GM13977 (cell line): ENCODE measurements around the gene SLC43A2.

Experiments
- DNase-seq: peaks from one replicate; pipeline ENCODE4 v3.0.0; 2012; ENCODE audit warnings: low spot score
- in situ Hi-C: fragments of 300-500 bp; cut with MboI; formaldehyde crosslinking; loops from one replicate; pipeline ENCODE4 v1.12.0; 2022; ENCODE audit warnings: low sequenced_read_pairs, low pct_unique_long_range_greater_than_20kb, mixed read lengths, inconsistent platforms; ENCODE audit not compliant: unreplicated experiment
- TF ChIP-seq, protein P1 (sequence below): IDR thresholded peaks from 2 replicates; pipeline ENCODE4 v1.5.1; 2012; ENCODE audit warnings: mild to moderate bottlenecking, control low read depth; ENCODE audit not compliant: insufficient read depth; ENCODE audit errors: extremely low read depth, missing control alignments

The SLC43A2 gene

GRCh38 chr17:1521086-1521640, 107.5 kb downstream of the SLC43A2 start:
- in situ Hi-C loops = no loop called here
- no peak for DNase-seq

GRCh38 chr17:1519678-1520077, 109.0 kb downstream of the SLC43A2 start:
- in situ Hi-C loops = loop anchor here (10.0 kb wide), 1 partner anchor 175 kb away; no protein-coding TSS in a partner anchor
- DNase-seq = no peak
- TF ChIP-seq, protein P1, sequence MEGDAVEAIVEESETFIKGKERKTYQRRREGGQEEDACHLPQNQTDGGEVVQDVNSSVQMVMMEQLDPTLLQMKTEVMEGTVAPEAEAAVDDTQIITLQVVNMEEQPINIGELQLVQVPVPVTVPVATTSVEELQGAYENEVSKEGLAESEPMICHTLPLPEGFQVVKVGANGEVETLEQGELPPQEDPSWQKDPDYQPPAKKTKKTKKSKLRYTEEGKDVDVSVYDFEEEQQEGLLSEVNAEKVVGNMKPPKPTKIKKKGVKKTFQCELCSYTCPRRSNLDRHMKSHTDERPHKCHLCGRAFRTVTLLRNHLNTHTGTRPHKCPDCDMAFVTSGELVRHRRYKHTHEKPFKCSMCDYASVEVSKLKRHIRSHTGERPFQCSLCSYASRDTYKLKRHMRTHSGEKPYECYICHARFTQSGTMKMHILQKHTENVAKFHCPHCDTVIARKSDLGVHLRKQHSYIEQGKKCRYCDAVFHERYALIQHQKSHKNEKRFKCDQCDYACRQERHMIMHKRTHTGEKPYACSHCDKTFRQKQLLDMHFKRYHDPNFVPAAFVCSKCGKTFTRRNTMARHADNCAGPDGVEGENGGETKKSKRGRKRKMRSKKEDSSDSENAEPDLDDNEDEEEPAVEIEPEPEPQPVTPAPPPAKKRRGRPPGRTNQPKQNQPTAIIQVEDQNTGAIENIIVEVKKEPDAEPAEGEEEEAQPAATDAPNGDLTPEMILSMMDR = no peak

More at GRCh38 chr17:1521086-1521640, 107.5 kb downstream of the SLC43A2 start:
- TF ChIP-seq, protein P1 = no peak
